Fibroblast of lung (primary cell): Measurements from ENCODE around the gene THSD7A. TPM values are rescaled to one million over a fixed set of nuclear protein-coding genes. Genes with fewer than 3 reads are reported as not detected.
A peak's percentile ranks its signal among the peaks of the same experiment; 100 is the strongest.

ENCODE experiments used
- DNase-seq, 2 donors: peaks; one replicate each; pipeline versions ENCODE4 v3.0.0 to v3.0.0-alpha.2; 2010; ENCODE audit warnings: low read depth in 2 of 2
- H2AFZ ChIP-seq: 2 replicates; pipeline ENCODE4 v1.5.1; 2012; ENCODE audit warnings: low read length, control low read depth, inconsistent platforms
- H3K27ac ChIP-seq: 2 replicates; pipeline ENCODE4 v1.5.1; 2011; ENCODE audit warnings: low read length, control low read depth; ENCODE audit not compliant: insufficient read depth
- H3K27me3 ChIP-seq: 2 replicates; pipeline ENCODE4 v1.5.1; 2011; ENCODE audit warnings: mild to moderate bottlenecking, low read length; ENCODE audit not compliant: control insufficient read depth, insufficient read depth
- H3K36me3 ChIP-seq: 2 replicates; pipeline ENCODE4 v1.5.1; 2011; ENCODE audit warnings: low read length; ENCODE audit not compliant: control insufficient read depth, insufficient read depth
- H3K4me1 ChIP-seq: 2 replicates; pipeline ENCODE4 v1.5.1; 2011; ENCODE audit warnings: low read length; ENCODE audit not compliant: control insufficient read depth, insufficient read depth; ENCODE audit errors: extremely low read depth
- H3K4me2 ChIP-seq: 2 replicates; pipeline ENCODE4 v1.5.1; 2011; ENCODE audit warnings: low read length, control low read depth; ENCODE audit not compliant: insufficient read depth; ENCODE audit errors: extremely low read depth
- H3K4me3 ChIP-seq, 4 experiments: fragments of 200-600 bp in 1 of 4; sonication (generic) in 1 of 4; replicated peaks in 1 of 4; 2 replicates each; pipeline ENCODE4 v1.5.1; 2011 to 2016; ENCODE audit warnings: low read length in 4 of 4, low read depth in 3 of 4, mild to moderate bottlenecking in 3 of 4, control low read depth in 2 of 4, inconsistent platforms in 1 of 4, mixed read lengths in 1 of 4; ENCODE audit not compliant: insufficient read depth in 1 of 4; ENCODE audit errors: control extremely low read depth in 1 of 4
- H3K79me2 ChIP-seq: 2 replicates; pipeline ENCODE4 v1.5.1; 2012; ENCODE audit warnings: mild to moderate bottlenecking, low read length, inconsistent platforms; ENCODE audit not compliant: control insufficient read depth, insufficient read depth
- H3K9ac ChIP-seq: 2 replicates; pipeline ENCODE4 v1.5.1; 2011; ENCODE audit warnings: mild to moderate bottlenecking, low read length, control low read depth; ENCODE audit not compliant: insufficient read depth
- H3K9me3 ChIP-seq: 2 replicates; pipeline ENCODE4 v1.5.1; 2012; ENCODE audit warnings: low read depth, low read length; ENCODE audit not compliant: control insufficient read depth, insufficient read depth
- H4K20me1 ChIP-seq: 2 replicates; pipeline ENCODE4 v1.5.1; 2011; ENCODE audit warnings: low read length; ENCODE audit not compliant: control insufficient read depth, insufficient read depth; ENCODE audit errors: extremely low read depth
- EZH2 ChIP-seq: IDR thresholded peaks from 2 replicates; pipeline ENCODE4 v1.5.1; 2012; ENCODE audit warnings: low read length, control low read depth, mild to moderate bottlenecking; ENCODE audit errors: missing control alignments
- polyA plus RNA-seq, 2 donors: library from polyadenylated mRNA; depleted of rRNA in 1 of 2; stranded (reverse) in 1 of 2; unstranded in 1 of 2; fragments of >200 nt; gene quantifications; 2 replicates each; pipeline ENCODE4 v1.2.1, GENCODE V29; 2011 to 2012; ENCODE audit warnings: missing spikeins in 1 of 2
- total RNA-seq: library from RNA; depleted of rRNA; stranded (reverse); fragments of >200 nt; gene quantifications from 2 replicates; pipeline ENCODE4 v1.2.1, GENCODE V29; 2014
- TF ChIP-seq, protein P1 (sequence below), 2 donors: IDR thresholded peaks in 1 of 2; conservative IDR thresholded peaks in 1 of 2; 1 replicate in 1 of 2; 2 replicates in 1 of 2; pipeline ENCODE4 v1.5.1; 2011 to 2012; ENCODE audit warnings: low read length in 2 of 2, control low read depth in 1 of 2, inconsistent platforms in 1 of 2, low read depth in 1 of 2, mild to moderate bottlenecking in 1 of 2

The THSD7A gene
- total and polyA plus RNA-seq, 2 donors (not counting 1 experiment from before 2014, with no cell fraction given): 0.02 to 0.83 TPM

DNA sequence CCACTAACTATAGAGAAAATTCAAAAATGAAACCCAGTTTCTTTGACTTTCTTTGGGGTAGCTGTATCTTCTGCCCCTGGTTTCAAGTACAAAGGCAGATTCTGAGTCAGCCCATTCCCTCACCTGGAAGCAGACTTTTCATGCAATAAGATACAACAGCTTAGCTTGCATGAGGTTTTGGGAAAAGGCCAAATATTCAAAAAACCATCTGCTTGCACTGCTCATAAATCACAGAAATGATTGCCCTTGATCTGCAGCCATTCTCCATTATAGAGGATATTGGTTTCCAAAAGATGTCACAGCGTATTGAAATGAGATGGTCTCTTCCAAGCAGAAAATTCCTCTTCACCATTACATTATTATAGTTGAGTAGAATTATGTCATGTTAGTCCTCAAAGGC, 504.4 kb downstream of the THSD7A start:
- no peaks in the 10 kb centered on the region for H3K36me3 ChIP-seq
- H3K4me2 ChIP-seq: no peak overlapping the region
- H4K20me1 ChIP-seq: no peaks in the 10 kb centered on the region
- DNase-seq: peak in 1 of 2 donors; percentile 13
- H3K4me3 ChIP-seq: no peak overlapping the region
- H3K4me1 ChIP-seq: no peaks in the 10 kb centered on the region
- no peaks in the 10 kb centered on the region for H3K9me3 ChIP-seq
- H2AFZ ChIP-seq: no peak overlapping the region
- H3K27ac ChIP-seq: no peak overlapping the region
- no peaks in the 10 kb centered on the region for H3K27me3 ChIP-seq
- H3K9ac ChIP-seq: no peak overlapping the region
- TF ChIP-seq, protein P1, sequence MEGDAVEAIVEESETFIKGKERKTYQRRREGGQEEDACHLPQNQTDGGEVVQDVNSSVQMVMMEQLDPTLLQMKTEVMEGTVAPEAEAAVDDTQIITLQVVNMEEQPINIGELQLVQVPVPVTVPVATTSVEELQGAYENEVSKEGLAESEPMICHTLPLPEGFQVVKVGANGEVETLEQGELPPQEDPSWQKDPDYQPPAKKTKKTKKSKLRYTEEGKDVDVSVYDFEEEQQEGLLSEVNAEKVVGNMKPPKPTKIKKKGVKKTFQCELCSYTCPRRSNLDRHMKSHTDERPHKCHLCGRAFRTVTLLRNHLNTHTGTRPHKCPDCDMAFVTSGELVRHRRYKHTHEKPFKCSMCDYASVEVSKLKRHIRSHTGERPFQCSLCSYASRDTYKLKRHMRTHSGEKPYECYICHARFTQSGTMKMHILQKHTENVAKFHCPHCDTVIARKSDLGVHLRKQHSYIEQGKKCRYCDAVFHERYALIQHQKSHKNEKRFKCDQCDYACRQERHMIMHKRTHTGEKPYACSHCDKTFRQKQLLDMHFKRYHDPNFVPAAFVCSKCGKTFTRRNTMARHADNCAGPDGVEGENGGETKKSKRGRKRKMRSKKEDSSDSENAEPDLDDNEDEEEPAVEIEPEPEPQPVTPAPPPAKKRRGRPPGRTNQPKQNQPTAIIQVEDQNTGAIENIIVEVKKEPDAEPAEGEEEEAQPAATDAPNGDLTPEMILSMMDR (conservative IDR thresholded peaks at IDR 0.05 in 1 of 2, IDR thresholded peaks at IDR 0.05 in 1 of 2; ENCODE audit: low read depth in 1 of 2, low read length in 2 of 2): no peak
- TF ChIP-seq EZH2: no peak
- H3K79me2 ChIP-seq: no peaks in the 10 kb centered on the region
